Prostate gland (tissue), 2 donors: ENCODE data around the gene UBAP2L.
"Not testable (repeated sequence)": the region's sequence is repeated elsewhere in the genome, so short reads cannot be mapped to it uniquely, and the experiment has no call there.

Experiments used
- CTCF ChIP-seq, 4 experiments: fragments of 200-600 bp in 2 of 4; fragments of 450-650 bp in 2 of 4; sonication (generic) in 2 of 4; IDR thresholded peaks; 1 replicate in 3 of 4; 2 replicates in 1 of 4; pipeline ENCODE4 v1.5.1; 2016 to 2019; ENCODE audit warnings: antibody characterized with exemption in 4 of 4, mild to moderate bottlenecking in 2 of 4, moderate library complexity in 2 of 4
- POLR2A ChIP-seq: fragments of 450-650 bp; IDR thresholded peaks from one replicate; pipeline ENCODE4 v1.6.1; 2016; ENCODE audit warnings: antibody characterized with exemption, mild to moderate bottlenecking

- not testable (repeated sequence) for TF ChIP-seq POLR2A; CTCF (IDR thresholded peaks at IDR 0.05)
Observed at GRCh38 chr1:154309136-154309535, 88.4 kb downstream of the UBAP2L start.
